Measurements from ENCODE around the gene BTN1A1.
"Not testable (repeated sequence)": the region's sequence is repeated elsewhere in the genome, so short reads cannot be mapped to it uniquely, and the experiment has no call there.

GRCh38 chr6:26522486-26523228 lies 22.6 kb downstream of the BTN1A1 start:
- not testable (repeated sequence) for TF ChIP-seq CTCF, POLR2AphosphoS5, POLR2A (IDR thresholded peaks at IDR 0.05)

Data from prostate gland (tissue), 2 donors.